H1 (cell line): Measurements from ENCODE around the gene ST8SIA2. TPM values are rescaled to one million over a fixed set of nuclear protein-coding genes. Genes with fewer than 3 reads are reported as not detected.

Source experiments
- CHD7 ChIP-seq: fragments of 300-600 bp; sonication (generic); IDR thresholded peaks from 2 replicates; pipeline ENCODE4 v1.7.1; 2012; ENCODE audit warnings: low read length, moderate library complexity, mild to moderate bottlenecking, inconsistent platforms; ENCODE audit not compliant: insufficient replicate concordance
- EZH2 ChIP-seq: fragments of 200-600 bp; sonication (generic); IDR thresholded peaks from 2 replicates; pipeline ENCODE4 v1.7.1; 2012; ENCODE audit warnings: low read depth, mild to moderate bottlenecking, moderate library complexity, low read length, inconsistent platforms; ENCODE audit not compliant: severe bottlenecking
- GTF2F1 ChIP-seq: IDR thresholded peaks from 2 replicates; pipeline ENCODE4 v1.6.1; 2012; ENCODE audit warnings: low read depth, low read length, improper control_type of control experiment, borderline replicate concordance
- TAF1 ChIP-seq: IDR thresholded peaks from 2 replicates; pipeline ENCODE4 v1.6.1; 2011; ENCODE audit warnings: mild to moderate bottlenecking, low read depth, low read length
- polyA plus RNA-seq, 7 experiments: library from polyadenylated mRNA; depleted of rRNA in 3 of 7; stranded (reverse) in 5 of 7; unstranded in 2 of 7; fragments of >200 nt in 5 of 7; fragments of 200-250 nt in 2 of 7; gene quantifications; 1 replicate in 5 of 7; 2 replicates in 1 of 7; 4 replicates in 1 of 7; pipeline versions ENCODE4 v1.2.1 to v1.2.3, GENCODE V29; 2011 to 2013; ENCODE audit warnings: missing spikeins in 2 of 7, mixed read lengths in 2 of 7
- total RNA-seq: library from RNA; stranded (reverse); fragmentation: NEBNext Ultra II Directional; extraction: Animal tissue kit (Norgen Biotek cat#: 25700); gene quantifications from 2 replicates; pipeline ENCODE4 v1.2.1, GENCODE V29; 2021

Gene ST8SIA2
- total and polyA plus RNA-seq, 2 of the 8 experiments (the other 6 are each of a cell fraction or from before 2014, with no cell fraction given): 3.0 to 4.5 TPM

GRCh38 chr15:92366381-92366780, 27.3 kb upstream of the ST8SIA2 start (continued):
- no peak for TF ChIP-seq CHD7
- TF ChIP-seq GTF2F1: no peak
- TF ChIP-seq EZH2: no peak
- no peak for TF ChIP-seq TAF1
- TF ChIP-seq, all 59 proteins: peak for 0
